ENCODE results near the gene C5orf47.

The C5orf47 gene

DNA sequence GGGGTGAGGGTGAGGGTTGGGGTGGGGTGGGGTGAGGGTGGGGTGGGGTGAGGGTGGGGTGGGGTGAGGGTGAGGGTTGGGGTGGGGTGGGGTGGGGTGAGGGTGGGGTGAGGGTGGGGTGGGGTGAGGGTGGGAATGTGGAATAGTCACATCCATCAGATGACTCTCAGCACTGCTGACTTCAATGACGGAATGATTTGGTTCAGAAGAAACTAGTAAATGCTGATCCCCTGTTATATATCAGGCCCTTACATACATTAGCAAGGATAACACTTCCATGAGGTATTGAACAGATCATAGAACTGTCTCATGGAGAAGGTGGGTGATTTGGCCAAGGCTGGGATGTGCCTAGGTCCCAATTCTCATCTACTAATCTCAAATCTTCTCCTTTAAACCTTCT lies 24.5 kb upstream of the C5orf47 start:
- H3K9ac ChIP-seq (ENCODE audit: low read length): no peak overlapping the region

GRCh38 chr5:173967241-173967640 lies 21.7 kb upstream of the C5orf47 start:
- H3K9ac ChIP-seq (ENCODE audit: low read length): no peak overlapping the region
- H3K36me3 ChIP-seq (ENCODE audit: insufficient read depth, low read length): no peaks in the 10 kb centered on the region
- H3K9me3 ChIP-seq (ENCODE audit: low read length): no peaks in the 10 kb centered on the region
- H3K79me2 ChIP-seq (ENCODE audit: insufficient read depth, low read length): no peaks in the 10 kb centered on the region
- no peak overlapping the region for H3K4me3 ChIP-seq (ENCODE audit: low read depth, low read length, poor library complexity, severe bottlenecking)
- peaks cover 9% of the 10 kb centered on the region for H3K4me1 ChIP-seq (ENCODE audit: insufficient read depth, low read length, severe bottlenecking)
- no peaks in the 10 kb centered on the region for H4K20me1 ChIP-seq (ENCODE audit: insufficient read depth, low read length)
- TF ChIP-seq EZH2 (IDR thresholded peaks at IDR 0.05; ENCODE audit: borderline replicate concordance, low read length) (no peak), CTCF (IDR thresholded peaks at IDR 0.05; ENCODE audit: low read length) (no peak)
- no peak overlapping the region for H2AFZ ChIP-seq (ENCODE audit: low read length)
- no peak overlapping the region for H3K27ac ChIP-seq (ENCODE audit: low read depth, low read length, poor library complexity, severe bottlenecking)
- H3K4me2 ChIP-seq (ENCODE audit: low read length): no peak overlapping the region
- no peaks in the 10 kb centered on the region for H3K27me3 ChIP-seq (ENCODE audit: insufficient read depth, low read length)
- no peaks in the 10 kb centered on the region for H3K9me2 ChIP-seq (ENCODE audit: low read depth, low read length)
- H3F3A ChIP-seq (ENCODE audit: insufficient read depth, low read length): no peaks in the 10 kb centered on the region

More for the DNA sequence above, 24.5 kb upstream of the C5orf47 start:
- Histone ChIP-seq H4K20me1 (ENCODE audit: insufficient read depth, low read length) (no peaks in the 10 kb centered on the region), H3K9me2 (ENCODE audit: low read depth, low read length) (no peaks in the 10 kb centered on the region), H3K4me2 (ENCODE audit: low read length) (no peak overlapping the region), H3K27ac (ENCODE audit: low read depth, low read length, poor library complexity, severe bottlenecking) (no peak overlapping the region), H3K79me2 (ENCODE audit: insufficient read depth, low read length) (no peaks in the 10 kb centered on the region), H3F3A (ENCODE audit: insufficient read depth, low read length) (no peaks in the 10 kb centered on the region), H3K4me3 (ENCODE audit: low read depth, low read length, poor library complexity, severe bottlenecking) (no peak overlapping the region), H2AFZ (ENCODE audit: low read length) (no peak overlapping the region), H3K9me3 (ENCODE audit: low read length) (no peaks in the 10 kb centered on the region), H3K36me3 (ENCODE audit: insufficient read depth, low read length) (peaks cover 5% of the 10 kb centered on the region; the same call in 1 of the 2 replicates), H3K4me1 (ENCODE audit: insufficient read depth, low read length, severe bottlenecking) (no peaks in the 10 kb centered on the region), H3K27me3 (ENCODE audit: insufficient read depth, low read length) (no peaks in the 10 kb centered on the region)
- no peak for TF ChIP-seq CTCF (IDR thresholded peaks at IDR 0.05; ENCODE audit: low read length)
- TF ChIP-seq EZH2 (IDR thresholded peaks at IDR 0.05; ENCODE audit: borderline replicate concordance, low read length): no peak

DNA sequence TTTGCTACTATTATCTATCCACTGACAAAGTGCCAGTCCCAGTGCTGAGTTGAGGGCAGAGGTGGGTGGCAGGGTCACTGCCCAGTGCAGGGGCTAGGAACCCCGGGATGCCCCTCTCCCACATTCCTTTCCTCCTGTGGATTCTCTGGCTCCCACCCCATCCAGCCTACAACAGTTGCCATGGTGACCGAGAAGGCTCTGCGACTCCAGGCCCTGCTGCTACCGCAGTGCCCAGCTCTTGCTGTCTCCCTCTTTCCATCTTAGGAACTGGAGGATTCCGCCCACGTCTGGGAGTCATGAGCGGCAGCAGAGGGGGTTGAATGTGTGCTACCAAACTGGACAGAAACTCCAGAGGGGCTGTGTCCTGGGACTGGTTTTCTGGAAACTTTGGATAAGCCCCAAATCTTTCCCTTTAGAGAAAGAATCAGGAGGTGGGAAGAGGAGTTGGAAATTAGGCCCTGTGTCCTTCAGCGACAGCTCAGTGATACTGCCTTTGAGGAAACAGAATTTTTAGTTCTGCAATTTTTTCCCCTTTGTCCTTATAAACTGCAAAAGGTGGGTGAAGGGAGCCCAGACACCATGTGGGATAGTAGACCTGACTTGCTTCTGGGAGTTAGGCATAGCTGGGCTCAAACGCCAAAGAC lies 20.7 kb upstream of the C5orf47 start:
- H3K9me3 ChIP-seq (ENCODE audit: low read length): no peaks in the 10 kb centered on the region
- no peak overlapping the region for H3K4me2 ChIP-seq (ENCODE audit: low read length)
- H3K4me1 ChIP-seq (ENCODE audit: insufficient read depth, low read length, severe bottlenecking): peaks cover 17% of the 10 kb centered on the region
- H3K9ac ChIP-seq (ENCODE audit: low read length): no peak overlapping the region
- no peaks in the 10 kb centered on the region for H3K36me3 ChIP-seq (ENCODE audit: insufficient read depth, low read length)
- no peak overlapping the region for H3K27ac ChIP-seq (ENCODE audit: low read depth, low read length, poor library complexity, severe bottlenecking)
- no peak overlapping the region for H2AFZ ChIP-seq (ENCODE audit: low read length)
- H4K20me1 ChIP-seq (ENCODE audit: insufficient read depth, low read length): no peaks in the 10 kb centered on the region
- no peaks in the 10 kb centered on the region for H3K79me2 ChIP-seq (ENCODE audit: insufficient read depth, low read length)
- no peaks in the 10 kb centered on the region for H3F3A ChIP-seq (ENCODE audit: insufficient read depth, low read length)
- no peaks in the 10 kb centered on the region for H3K27me3 ChIP-seq (ENCODE audit: insufficient read depth, low read length)
- TF ChIP-seq CTCF (IDR thresholded peaks at IDR 0.05; ENCODE audit: low read length) (no peak), EZH2 (IDR thresholded peaks at IDR 0.05; ENCODE audit: borderline replicate concordance, low read length) (no peak)
- no peaks in the 10 kb centered on the region for H3K9me2 ChIP-seq (ENCODE audit: low read depth, low read length)
- no peak overlapping the region for H3K4me3 ChIP-seq (ENCODE audit: low read depth, low read length, poor library complexity, severe bottlenecking)
